ENCODE results near the gene TRAP1.

DNA sequence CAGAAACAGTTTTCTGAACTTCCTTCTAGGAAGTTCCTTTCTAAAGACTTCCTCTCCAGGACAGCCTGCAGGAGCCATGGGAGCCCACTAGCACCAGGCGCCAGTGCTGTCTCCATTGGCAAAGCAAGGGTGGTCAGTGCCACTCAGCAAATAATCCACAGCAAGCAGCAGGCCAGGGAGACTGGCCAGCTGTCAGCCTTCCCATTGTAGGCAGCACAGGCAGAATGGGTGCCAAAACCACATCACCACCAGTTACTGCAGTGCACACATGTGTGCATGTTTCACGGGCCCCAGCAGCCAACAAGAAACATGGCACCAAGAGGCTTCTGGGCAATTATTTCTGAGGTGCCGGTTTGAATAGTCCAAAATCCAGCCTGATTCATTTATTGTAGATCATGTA is 36.1 kb downstream of the TRAP1 start:
- TF ChIP-seq POLR2AphosphoS5 (IDR thresholded peaks at IDR 0.05; ENCODE audit: insufficient read depth in 1 of 2, low read depth in 1 of 2): no peak
- TF ChIP-seq, protein P1, sequence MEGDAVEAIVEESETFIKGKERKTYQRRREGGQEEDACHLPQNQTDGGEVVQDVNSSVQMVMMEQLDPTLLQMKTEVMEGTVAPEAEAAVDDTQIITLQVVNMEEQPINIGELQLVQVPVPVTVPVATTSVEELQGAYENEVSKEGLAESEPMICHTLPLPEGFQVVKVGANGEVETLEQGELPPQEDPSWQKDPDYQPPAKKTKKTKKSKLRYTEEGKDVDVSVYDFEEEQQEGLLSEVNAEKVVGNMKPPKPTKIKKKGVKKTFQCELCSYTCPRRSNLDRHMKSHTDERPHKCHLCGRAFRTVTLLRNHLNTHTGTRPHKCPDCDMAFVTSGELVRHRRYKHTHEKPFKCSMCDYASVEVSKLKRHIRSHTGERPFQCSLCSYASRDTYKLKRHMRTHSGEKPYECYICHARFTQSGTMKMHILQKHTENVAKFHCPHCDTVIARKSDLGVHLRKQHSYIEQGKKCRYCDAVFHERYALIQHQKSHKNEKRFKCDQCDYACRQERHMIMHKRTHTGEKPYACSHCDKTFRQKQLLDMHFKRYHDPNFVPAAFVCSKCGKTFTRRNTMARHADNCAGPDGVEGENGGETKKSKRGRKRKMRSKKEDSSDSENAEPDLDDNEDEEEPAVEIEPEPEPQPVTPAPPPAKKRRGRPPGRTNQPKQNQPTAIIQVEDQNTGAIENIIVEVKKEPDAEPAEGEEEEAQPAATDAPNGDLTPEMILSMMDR (IDR thresholded peaks at IDR 0.05): no peak
- TF ChIP-seq POLR2A (IDR thresholded peaks at IDR 0.05): no peak

Data from vagina (tissue), 2 donors.